Tibial nerve (tissue), 4 donors: ENCODE measurements around the gene CIT.

Source experiments
- CTCF ChIP-seq, 5 experiments: fragments of 200-600 bp in 3 of 5; fragments of 450-650 bp in 2 of 5; sonication (generic) in 3 of 5; IDR thresholded peaks; one replicate each; pipeline ENCODE4 v1.5.1; 2016 to 2019; ENCODE audit warnings: antibody characterized with exemption in 5 of 5, mild to moderate bottlenecking in 3 of 5, moderate library complexity in 2 of 5
- EP300 ChIP-seq, 2 donors: sonication (generic); formaldehyde crosslinking; IDR thresholded peaks; one replicate each; pipeline ENCODE4 v1.6.1; 2017; ENCODE audit warnings: antibody characterized with exemption in 2 of 2, mild to moderate bottlenecking in 1 of 2
- POLR2A ChIP-seq, 2 donors: fragments of 450-650 bp; IDR thresholded peaks; one replicate each; pipeline ENCODE4 v1.6.1; 2017; ENCODE audit warnings: antibody characterized with exemption in 2 of 2, mild to moderate bottlenecking in 2 of 2, moderate library complexity in 2 of 2

- no peak for TF ChIP-seq CTCF (IDR thresholded peaks at IDR 0.05)
- TF ChIP-seq POLR2A (IDR thresholded peaks at IDR 0.05), result no peak
- peak; percentile 14 to 66 for TF ChIP-seq EP300 (IDR thresholded peaks at IDR 0.05)
Measured at GRCh38 chr12:119692997-119693396, 184.1 kb downstream of the CIT start.
